Loucy (cell line): ENCODE results near the gene IRF2BP1.
"Not testable (repeated sequence)": the region's sequence is repeated elsewhere in the genome, so short reads cannot be mapped to it uniquely, and the experiment has no call there.

Source experiments
- H2AFZ ChIP-seq: fragments of 200-600 bp; sonication (generic); 2 replicates; pipeline ENCODE4 v1.6.0; 2016; ENCODE audit warnings: antibody characterized with exemption, mild to moderate bottlenecking, low read length, moderate library complexity
- H3F3A ChIP-seq: fragments of 200-600 bp; 2 replicates; pipeline ENCODE4 v1.6.0; 2016; ENCODE audit warnings: antibody characterized with exemption, low read depth, mild to moderate bottlenecking
- H3K27me3 ChIP-seq: fragments of 200-600 bp; sonication (generic); 2 replicates; pipeline ENCODE4 v1.6.1; 2014; ENCODE audit warnings: low read length, mild to moderate bottlenecking; ENCODE audit not compliant: insufficient read depth, poor library complexity, severe bottlenecking
- H3K36me3 ChIP-seq: fragments of 200-600 bp; sonication (generic); 2 replicates; pipeline ENCODE4 v1.6.1; 2016; ENCODE audit warnings: low read length; ENCODE audit not compliant: insufficient read depth
- H3K4me1 ChIP-seq: fragments of 200-600 bp; sonication (generic); 2 replicates; pipeline ENCODE4 v1.5.1; 2014; ENCODE audit warnings: low read length, mild to moderate bottlenecking; ENCODE audit not compliant: insufficient read depth, poor library complexity, severe bottlenecking
- H3K4me2 ChIP-seq: fragments of 200-600 bp; sonication (generic); 2 replicates; pipeline ENCODE4 v1.6.0; 2014; ENCODE audit warnings: antibody characterized with exemption, low read length, low read depth, mild to moderate bottlenecking; ENCODE audit not compliant: poor library complexity, severe bottlenecking
- H3K4me3 ChIP-seq: fragments of 200-600 bp; sonication (generic); 2 replicates; pipeline ENCODE4 v1.5.1; 2014; ENCODE audit warnings: low read length, mild to moderate bottlenecking, mixed read lengths; ENCODE audit not compliant: poor library complexity, severe bottlenecking
- H3K79me2 ChIP-seq: fragments of 200-600 bp; sonication (generic); 2 replicates; pipeline ENCODE4 v1.6.1; 2014; ENCODE audit warnings: low read length; ENCODE audit not compliant: insufficient read depth
- H3K9ac ChIP-seq: fragments of 200-600 bp; sonication (generic); 2 replicates; pipeline ENCODE4 v1.6.0; 2014; ENCODE audit warnings: mild to moderate bottlenecking, low read depth, low read length, moderate library complexity; ENCODE audit not compliant: poor library complexity, severe bottlenecking
- H3K9me2 ChIP-seq: fragments of 200-600 bp; sonication (generic); replicated peaks from 2 replicates; pipeline ENCODE4 v1.6.1; 2016; ENCODE audit warnings: low read depth, low read length, mixed read lengths
- H3K9me3 ChIP-seq: fragments of 200-600 bp; sonication (generic); 2 replicates; pipeline ENCODE4 v1.6.1; 2014; ENCODE audit warnings: mild to moderate bottlenecking, antibody characterized with exemption, low read length, low read depth; ENCODE audit not compliant: insufficient read depth
- H4K20me1 ChIP-seq: fragments of 200-600 bp; sonication (generic); 2 replicates; pipeline ENCODE4 v1.6.0; 2014; ENCODE audit warnings: antibody characterized with exemption, low read length, mild to moderate bottlenecking; ENCODE audit not compliant: insufficient read depth, poor library complexity, severe bottlenecking
- CTCF ChIP-seq: fragments of 200-600 bp; sonication (generic); conservative IDR thresholded peaks from 2 replicates; pipeline ENCODE4 v1.5.1; 2014; ENCODE audit warnings: mild to moderate bottlenecking, antibody characterized with exemption, low read length
- EZH2phosphoT487 ChIP-seq: fragments of 200-600 bp; IDR thresholded peaks from 2 replicates; pipeline ENCODE4 v1.6.1; 2018; ENCODE audit warnings: antibody characterized with exemption, mild to moderate bottlenecking, moderate library complexity, borderline replicate concordance

IRF2BP1 gene

GRCh38 chr19:45873219-45873772 is 12.6 kb downstream of the IRF2BP1 start:
- H3K4me3 ChIP-seq, result no peak overlapping the region
- no peak for TF ChIP-seq EZH2phosphoT487
- no peak for TF ChIP-seq CTCF
- no peaks in the 10 kb centered on the region for H3K79me2 ChIP-seq
- no peaks in the 10 kb centered on the region for H3K27me3 ChIP-seq
- H3K4me2 ChIP-seq, result no peak overlapping the region
- no peaks in the 10 kb centered on the region for H3K9me3 ChIP-seq
- H3K9ac ChIP-seq, result no peak overlapping the region
- peaks cover 17% of the 10 kb centered on the region for H3K4me1 ChIP-seq
- H3K36me3 ChIP-seq, result no peaks in the 10 kb centered on the region
- H3F3A ChIP-seq, result no peaks in the 10 kb centered on the region
- no peaks in the 10 kb centered on the region for H4K20me1 ChIP-seq
- H3K9me2 ChIP-seq, result no peaks in the 10 kb centered on the region
- no peak overlapping the region for H2AFZ ChIP-seq

- peaks cover 13% of the 10 kb centered on the region for H3K4me1 ChIP-seq
- no peaks in the 10 kb centered on the region for H3K79me2 ChIP-seq
- H3K4me3 ChIP-seq, result no peak overlapping the region
- TF ChIP-seq CTCF, result no peak
- TF ChIP-seq EZH2phosphoT487, result no peak
- H3K4me2 ChIP-seq, result no peak overlapping the region
- H3K9me3 ChIP-seq, result no peaks in the 10 kb centered on the region
- H2AFZ ChIP-seq, result no peak overlapping the region
- H3K27me3 ChIP-seq, result no peaks in the 10 kb centered on the region
- no peak overlapping the region for H3K9ac ChIP-seq
- H3K9me2 ChIP-seq, result no peaks in the 10 kb centered on the region
- no peaks in the 10 kb centered on the region for H4K20me1 ChIP-seq
- no peaks in the 10 kb centered on the region for H3K36me3 ChIP-seq
- no peaks in the 10 kb centered on the region for H3F3A ChIP-seq
These were observed 13.6 kb downstream of the IRF2BP1 start for GRCh38 chr19:45872095-45872919.

- Histone ChIP-seq H3K9ac (no peak overlapping the region), H3K4me1 (no peaks in the 10 kb centered on the region), H3K79me2 (no peaks in the 10 kb centered on the region), H3K9me2 (no peaks in the 10 kb centered on the region), H4K20me1 (no peaks in the 10 kb centered on the region), H3F3A (no peaks in the 10 kb centered on the region), H3K9me3 (no peaks in the 10 kb centered on the region), H2AFZ (no peak overlapping the region), H3K4me3 (no peak overlapping the region), H3K36me3 (no peaks in the 10 kb centered on the region), H3K4me2 (no peak overlapping the region), H3K27me3 (no peaks in the 10 kb centered on the region)
- no peak for TF ChIP-seq CTCF
- TF ChIP-seq EZH2phosphoT487, result no peak
These were observed 15.1 kb downstream of the IRF2BP1 start for GRCh38 chr19:45870798-45871197.

- not testable (repeated sequence) for H3K4me3 ChIP-seq, H3K9ac ChIP-seq, H3K9me2 ChIP-seq, H3K79me2 ChIP-seq, H3K27me3 ChIP-seq, H3F3A ChIP-seq, H4K20me1 ChIP-seq, H3K4me1 ChIP-seq, H3K9me3 ChIP-seq, H3K4me2 ChIP-seq, H2AFZ ChIP-seq, H3K36me3 ChIP-seq
These were observed 18.7 kb downstream of the IRF2BP1 start for GRCh38 chr19:45867241-45867640.
